GM21825 (cell line): ENCODE data around the gene FSCN2.

ENCODE experiments used
- ATAC-seq: cut with Tn5 transposase; IDR thresholded peaks from one replicate; pipeline ENCODE4 v1.9.1; 2021; ENCODE audit warnings: mild to moderate bottlenecking, moderate library complexity; ENCODE audit not compliant: unreplicated experiment

Gene FSCN2

DNA sequence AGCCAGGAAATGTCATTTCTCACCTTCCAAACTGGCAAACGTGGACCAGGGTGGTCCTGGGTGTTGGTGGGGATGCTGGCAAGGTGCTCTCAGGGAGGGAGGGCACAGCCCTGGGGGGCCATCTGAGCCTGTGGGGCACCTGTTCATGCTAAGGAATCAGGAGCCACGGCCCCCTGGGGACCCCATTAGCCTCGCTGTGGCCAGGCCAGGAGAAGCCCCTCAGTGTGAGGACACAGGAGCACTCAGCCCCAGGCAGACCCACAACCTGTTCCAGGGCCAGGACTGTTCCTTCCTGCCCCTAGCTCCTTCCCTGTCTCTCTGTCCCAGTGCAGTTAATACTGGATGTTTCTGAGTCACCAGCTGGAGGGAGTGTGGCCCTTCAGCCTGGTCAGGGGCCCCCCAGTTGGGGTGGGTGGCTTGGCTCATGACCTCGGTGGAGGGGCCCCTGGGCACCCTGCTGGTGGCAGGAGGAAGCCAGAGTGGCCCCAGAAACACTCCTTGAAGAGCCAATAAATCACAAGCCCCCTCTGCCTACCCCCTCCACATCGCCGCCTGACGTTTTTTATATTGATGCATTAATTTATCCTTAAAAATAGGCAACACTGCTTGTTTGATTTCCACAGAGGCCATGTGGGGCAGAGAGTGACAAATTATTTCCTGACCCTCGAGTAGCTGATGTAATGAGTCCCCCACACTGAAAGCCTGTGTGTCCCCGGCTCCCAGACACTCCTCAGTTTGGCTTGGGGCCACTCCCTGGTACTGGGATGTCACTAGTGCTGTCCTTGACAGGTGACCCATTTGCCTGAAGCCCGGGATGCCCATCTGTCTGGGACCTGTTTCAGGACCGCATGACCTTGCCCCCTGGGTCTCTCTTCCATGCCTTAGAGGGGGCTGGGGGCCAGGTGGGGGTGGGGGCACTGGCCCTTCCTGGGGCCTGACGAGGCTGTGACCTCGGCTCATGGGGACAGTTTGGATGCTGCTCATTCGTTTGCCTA is 37.9 kb upstream of the FSCN2 start:
- no peak for ATAC-seq

DNA sequence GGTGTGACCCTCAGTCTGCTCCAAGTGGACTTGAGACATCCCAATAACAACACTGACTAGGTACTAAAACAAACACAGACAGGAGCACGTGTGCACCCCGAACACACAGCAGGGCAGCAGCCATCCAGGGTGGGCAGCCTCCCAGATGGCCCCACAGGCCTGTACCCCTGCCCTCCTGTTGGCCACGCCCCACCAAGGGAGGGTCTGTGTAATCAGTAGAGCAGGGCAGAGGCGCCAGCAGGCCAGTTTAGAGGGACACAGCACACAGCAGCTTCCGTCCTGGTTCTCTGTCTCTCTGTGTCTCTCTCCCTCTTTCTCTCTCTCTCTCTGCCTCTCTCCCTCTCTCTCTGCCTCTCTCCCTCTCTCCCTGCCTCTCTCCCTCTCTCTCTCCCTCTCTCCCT is 37.0 kb upstream of the FSCN2 start:
- ATAC-seq, result no peak

DNA sequence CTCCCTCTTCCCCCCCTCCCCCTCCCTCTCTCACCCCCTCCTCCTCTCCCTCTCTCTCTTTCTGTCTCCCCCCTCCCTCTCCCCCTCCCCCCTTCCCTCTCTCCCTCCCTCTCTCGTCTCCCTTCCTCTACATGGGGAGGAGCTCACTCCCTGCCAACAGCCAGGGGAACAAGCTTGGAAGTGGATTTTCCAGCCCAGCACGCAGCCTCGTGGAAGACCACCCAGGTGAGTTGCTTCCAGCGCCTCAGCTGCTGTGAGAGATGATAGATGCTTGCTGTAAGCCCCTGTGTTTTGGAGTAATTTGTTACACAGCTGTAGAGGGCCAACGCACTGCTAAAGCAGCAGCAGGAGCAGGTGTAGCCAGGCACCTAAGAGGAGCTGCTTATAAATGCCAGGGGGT is 36.4 kb upstream of the FSCN2 start:
- ATAC-seq, result no peak

DNA sequence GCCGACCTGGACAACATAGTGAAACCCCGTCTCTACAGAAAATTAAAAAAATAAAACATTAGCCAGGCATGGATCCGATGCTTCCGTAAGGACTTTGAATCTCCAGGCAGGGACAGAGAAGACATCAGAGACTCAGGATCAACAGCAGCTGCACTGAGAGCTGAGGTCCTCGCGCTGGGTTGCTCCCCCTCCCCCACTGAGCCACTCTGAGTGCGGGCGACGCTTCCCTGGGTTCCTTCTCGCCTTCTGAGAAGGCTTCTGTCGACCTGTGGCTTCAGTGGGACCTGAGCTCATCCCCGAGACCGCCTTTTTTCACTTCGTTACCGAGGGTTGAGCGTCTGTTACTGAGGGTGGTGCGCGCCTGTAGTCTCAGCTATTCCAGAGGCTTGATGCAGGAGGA is 36.0 kb upstream of the FSCN2 start:
- no peak for ATAC-seq

DNA sequence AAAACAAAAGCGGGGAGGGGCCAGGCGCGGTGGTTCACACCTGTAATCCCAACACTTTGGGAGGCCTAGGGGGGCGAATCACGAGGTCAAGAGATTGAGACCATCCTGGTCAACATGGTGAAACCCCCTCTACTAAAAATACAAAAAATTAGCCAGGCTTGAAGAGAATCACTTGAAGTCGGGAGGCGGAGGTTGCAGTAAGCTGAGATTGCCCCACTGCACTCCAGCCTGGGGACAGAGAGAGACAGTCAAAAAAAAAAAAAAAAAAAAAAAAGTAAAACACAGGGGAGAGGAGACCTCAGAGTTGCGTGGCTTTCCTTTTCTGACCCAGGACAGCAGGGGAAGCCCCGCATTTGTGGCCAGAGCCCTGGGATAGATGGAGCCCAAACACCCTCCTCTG is 35.5 kb upstream of the FSCN2 start:
- no peak for ATAC-seq

DNA sequence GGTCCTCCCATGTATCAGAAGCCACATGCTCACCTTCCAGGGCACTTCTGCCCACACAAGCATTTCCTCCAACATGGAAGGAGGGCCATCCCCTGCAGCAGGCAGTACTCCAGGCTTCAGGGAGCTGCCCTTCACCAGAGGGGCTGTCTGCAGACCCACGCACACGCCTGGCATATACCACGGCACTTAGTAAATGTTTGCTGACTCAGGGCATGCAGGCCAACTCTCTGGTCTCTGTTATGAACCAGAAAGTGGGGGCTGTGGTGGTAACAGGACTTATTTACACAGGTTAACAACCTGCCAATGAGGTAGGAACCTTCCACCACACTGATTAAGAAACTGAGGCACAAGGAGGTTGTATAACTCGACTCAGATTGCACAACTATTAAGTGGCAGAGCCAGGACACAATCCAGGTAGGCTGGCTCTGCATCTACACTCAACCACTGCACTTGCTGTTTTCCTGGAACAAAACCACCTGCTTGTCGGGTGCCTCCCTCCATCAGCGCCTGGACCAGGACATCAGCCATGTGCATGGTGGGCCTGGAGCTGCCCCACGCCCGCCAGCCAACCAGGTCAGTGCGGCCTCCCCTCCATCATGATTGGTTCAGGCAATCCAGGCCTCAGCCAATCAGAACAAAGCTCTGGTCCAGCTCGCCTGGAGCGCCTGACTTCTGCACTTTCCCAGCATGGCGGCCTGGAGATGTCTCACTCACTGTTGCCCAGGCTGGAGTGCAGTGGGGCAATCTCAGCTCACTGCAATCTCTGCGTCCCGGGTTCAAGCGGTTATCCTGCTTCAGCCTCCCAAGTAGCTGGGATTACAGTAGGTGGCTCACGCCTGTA is 34.8 kb upstream of the FSCN2 start:
- no peak for ATAC-seq

DNA sequence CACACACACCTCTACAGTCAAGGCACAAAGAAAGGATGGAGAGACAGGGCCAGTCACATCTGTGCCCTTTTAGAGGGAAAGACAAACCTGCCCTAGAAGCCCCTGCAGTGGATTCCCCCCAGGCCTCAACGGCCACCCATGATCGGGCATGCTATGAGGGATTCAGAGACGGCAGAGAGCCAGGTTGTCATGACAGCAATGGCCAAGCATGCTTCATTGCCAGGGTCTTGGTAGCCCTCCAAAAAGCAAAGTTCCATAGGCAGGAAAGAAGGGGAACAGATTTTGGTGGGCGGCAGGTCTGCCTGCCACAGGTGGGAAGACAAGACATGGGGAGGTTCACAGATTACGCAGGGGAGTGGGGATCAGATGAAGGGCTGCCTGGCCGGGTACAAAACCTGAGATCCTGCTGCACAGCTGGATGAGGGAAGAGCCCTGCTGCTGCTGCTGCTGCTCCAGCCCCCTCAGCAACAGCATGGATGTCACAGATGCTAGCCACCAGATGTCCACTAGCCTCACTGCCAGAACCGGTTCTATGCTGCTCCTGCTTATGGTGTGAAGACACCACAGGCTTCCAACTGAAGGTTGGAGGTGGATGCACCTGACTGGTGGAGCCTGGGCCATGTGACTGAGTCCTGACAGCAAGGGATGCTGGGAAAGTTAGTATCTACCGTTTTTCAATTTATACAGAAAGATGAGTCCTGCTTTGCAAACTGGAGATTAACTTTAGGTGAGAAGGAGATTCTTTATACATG is 33.4 kb upstream of the FSCN2 start:
- ATAC-seq, result no peak

DNA sequence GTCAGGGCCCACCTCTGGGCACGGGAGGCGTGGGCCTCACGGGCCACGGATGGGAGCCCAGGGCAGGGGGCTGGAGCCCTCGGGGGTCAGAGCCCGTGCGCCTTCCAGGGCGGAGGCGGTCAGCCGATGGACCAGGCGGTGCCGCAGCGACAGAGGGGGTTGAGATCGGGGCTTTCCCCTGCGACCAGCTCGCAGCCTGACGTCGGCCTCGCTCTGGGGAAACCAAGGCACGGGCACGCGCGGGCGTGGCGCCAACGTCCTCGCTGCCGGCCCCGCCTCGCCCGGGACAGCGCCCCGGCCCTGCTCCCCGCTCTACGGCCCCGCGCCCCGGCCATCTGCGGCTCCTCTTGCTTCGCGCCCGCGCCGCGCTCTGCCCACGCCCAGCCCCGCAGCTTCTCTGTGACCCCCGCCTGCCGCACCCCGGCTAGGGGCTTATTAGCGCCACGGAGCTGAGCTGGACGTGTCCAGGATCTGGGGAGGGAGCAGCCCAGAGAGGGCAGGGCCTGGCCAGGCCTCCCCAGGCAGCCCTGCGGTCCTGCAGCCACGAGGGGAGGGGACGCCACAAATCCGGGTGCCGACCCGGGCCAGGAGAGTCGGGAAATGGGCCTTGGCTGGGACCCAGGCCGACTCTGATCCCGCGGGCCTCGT is 29.1 kb upstream of the FSCN2 start:
- ATAC-seq, result no peak

DNA sequence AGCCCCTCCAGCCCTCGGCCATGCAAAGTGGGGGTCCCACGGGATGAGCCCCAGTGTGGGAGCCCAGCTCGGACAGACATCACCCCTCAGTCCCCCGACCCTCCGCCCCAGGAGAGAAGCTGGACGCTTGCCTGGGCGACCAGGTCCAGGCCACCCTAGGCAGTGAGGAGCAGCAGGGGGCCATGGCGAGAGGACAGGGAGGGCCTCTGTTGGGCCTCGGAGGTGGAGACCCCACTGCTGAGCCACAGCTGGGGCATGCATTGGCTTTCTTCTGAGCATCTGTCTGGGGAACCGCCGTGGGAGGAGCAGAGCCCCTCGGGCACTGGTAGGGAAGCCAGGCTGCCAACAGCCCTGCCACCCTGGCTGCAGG is 28.6 kb upstream of the FSCN2 start:
- ATAC-seq, result no peak

DNA sequence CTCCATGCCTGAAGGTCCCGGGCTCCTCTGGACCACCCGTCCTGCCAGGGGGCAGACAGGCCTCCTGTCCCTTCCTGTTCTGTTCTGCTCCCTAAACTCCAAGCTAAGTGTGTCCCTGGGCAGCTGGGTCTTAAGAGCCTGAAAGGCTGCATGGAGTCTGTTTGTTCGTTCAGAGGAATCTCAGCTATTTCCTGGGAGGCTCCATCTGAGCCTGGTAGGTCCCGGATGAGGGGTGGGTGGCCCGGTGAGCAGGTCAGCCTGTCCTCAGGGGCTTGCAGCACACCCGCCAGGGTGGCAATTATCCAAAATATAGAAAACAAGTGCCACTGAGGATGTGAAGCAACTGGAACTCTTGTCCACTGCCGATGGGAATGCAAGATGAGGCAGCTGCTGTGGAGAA is 28.1 kb upstream of the FSCN2 start:
- ATAC-seq, result no peak

DNA sequence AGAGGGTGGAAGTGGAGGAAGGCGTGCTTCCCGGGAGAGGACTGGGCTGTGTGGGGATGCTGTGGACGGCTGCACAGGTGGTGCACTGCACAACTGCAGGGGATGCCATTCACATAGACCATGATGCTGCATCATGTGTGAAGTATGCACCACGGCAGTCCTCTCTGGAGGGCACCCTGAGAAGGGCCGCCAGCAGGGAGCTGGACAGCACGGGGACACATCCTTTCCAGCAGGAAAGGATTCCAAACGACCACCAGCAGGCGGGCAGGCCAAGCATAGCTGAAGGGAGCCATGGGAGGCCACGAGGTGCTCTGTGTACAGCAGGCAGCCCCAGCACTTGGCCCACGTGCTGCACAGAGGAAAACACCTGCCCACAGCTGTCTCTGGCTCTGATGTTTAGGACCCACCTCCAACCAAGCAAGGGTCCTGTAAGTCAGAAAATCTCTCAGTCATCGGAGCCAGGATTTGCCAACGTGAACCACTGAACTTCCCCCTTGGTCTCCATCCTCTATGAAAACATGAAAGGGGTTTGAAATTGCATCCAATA is 25.6 kb upstream of the FSCN2 start:
- no peak for ATAC-seq

DNA sequence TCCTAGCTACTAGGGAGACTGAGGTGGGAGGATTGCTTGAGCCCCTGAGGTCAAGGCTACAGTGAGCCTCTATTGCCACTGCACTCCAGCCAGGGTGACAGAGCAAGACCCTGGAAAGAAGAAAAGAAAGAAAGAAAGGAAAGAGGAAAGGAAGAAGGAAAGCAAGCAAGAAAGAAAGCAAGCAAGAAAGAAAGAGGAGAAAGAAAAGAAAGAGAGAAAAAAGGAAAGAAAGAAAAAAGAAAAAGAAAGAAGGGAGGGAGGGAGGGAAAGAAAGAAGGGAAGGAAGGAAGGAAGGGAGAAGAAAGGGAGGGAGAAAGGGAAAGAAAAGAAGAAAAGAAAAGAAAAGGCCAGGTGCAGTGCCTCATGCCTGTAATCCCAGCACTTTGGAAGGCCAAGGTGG is 24.6 kb upstream of the FSCN2 start:
- no peak for ATAC-seq

DNA sequence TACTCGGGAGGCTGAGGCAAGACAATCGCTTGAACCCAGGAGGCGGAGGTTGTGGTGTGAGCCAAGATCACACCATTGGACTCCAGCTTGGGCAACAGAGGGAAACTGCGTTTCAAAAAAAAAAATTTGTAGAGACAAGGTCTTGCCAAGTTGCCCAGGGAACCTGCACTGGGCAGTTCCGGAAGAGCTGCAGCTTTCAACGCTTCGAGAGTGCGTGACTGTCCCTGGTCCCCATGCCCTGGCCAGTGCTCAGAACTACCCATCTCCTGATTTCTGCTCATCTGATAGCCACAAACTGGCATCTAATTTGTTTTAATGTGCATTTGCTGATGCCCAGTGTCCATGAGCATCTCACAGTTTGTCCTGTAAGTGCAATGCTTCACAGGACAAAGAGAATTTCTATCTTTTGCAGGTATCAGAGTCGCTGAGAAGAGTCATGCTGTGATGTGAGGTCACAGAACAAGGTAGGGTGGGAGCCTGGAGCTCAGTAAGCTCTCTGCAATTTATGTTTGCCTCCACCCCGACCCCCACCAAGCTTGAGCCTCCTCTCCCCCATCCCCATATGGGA is 19.5 kb upstream of the FSCN2 start:
- ATAC-seq, result no peak

DNA sequence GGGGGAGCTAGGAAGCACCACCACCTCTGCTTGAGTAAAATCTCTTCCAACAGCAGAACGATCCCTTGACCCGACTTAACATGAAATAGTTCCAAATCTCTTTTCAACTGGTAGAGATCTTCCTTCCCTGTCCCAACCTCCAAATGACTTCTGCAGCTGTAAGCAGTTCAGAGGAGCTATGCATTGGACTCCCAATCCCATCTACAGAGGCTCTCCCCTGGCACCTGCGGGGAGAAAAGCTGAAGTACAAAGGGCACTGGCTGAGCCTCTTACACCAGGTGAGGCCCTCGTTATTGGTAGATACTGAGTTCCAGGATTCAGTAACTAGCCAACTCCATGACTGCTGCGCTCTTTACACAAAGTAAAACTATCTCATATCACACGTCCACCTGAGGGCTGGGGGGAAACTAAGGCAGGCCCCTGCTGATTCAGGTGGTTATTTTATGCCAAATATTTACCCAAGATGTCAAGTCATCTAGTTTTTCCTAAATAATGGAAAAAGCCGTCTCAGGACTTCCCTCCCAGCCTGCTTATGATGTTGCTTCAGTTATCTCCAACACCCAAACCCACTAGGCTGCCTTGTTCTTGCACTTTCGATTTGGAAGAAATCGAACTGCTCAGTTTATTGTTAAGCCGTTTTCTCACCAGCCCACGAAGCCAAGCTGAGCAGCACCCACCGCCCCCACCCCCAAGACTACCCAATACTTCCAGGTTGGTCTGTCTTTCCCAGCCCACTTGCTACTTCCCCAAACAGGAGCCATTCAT is 18.8 kb upstream of the FSCN2 start:
- no peak for ATAC-seq

DNA sequence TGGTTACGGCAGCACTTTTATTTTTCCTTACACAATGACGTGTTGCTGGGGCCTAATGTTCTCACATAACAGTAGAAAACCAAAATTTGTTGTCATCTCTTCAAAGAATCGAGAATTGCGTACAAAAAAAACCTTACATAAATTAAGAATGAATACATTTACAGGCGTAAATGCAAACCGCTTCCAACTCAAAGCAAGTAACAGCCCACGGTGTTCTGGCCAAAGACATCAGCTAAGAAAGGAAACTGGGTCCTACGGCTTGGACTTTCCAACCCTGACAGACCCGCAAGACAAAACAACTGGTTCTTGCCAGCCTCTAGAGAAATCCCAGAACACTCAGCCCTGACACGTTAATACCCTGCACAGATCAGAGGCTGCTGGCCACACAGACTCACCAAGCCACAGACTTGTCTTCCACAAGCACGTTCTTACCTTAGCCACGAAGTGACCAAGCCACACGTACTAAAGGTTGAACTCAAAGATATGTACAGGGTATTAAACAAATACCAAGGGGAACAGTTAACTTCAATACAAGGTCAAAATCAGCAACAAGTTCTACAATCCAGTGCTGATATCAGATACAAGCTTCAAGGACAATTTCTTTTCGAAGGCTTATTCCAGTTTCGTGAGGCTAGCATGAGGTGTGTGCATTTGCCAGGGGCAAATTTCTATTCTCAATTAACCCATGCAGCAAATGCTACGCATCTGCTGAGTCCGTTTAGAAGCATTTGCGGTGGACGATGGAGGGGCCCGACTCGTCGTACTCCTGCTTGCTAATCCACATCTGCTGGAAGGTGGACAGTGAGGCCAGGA is 18.0 kb upstream of the FSCN2 start:
- ATAC-seq, result no peak

DNA sequence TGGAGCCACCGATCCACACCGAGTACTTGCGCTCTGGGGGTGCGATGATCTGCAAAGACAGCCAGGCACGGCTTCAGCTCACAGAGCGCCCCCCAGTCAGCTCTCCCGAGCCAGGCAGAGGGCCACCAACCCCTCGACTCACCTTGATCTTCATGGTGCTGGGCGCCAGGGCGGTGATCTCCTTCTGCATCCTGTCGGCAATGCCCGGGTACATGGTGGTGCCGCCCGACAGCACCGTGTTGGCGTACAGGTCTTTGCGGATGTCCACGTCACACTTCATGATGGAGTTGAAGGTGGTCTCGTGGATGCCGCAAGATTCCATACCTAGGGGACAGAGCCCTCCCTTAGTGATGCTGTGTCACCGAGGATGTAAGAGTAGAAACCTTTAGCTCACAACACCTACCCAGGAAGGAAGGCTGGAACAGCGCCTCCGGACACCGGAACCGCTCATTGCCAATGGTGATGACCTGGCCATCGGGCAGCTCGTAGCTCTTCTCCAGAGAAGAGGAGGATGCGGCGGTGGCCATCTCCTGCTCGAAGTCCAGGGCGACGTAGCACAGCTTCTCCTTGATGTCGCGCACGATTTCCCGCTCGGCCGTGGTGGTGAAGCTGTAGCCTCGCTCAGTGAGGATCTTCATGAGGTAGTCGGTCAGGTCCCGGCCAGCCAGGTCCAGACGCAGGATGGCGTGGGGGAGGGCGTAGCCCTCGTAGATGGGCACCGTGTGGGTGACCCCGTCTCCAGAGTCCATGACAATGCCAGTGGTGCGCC is 17.2 kb upstream of the FSCN2 start:
- no peak for ATAC-seq

DNA sequence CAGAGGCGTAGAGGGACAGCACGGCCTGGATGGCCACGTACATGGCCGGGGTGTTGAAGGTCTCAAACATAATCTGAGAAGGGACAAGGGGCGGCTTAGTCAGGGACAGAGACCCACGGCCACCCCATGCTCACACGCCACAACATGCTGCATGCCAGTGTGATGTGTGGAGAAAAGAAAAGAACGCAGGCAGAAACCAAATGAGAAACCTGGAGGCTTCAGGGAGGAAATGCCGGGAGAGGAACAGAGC is 16.7 kb upstream of the FSCN2 start:
- ATAC-seq, result no peak
